OCI-LY1 (cell line): ENCODE data around the gene GNB1L.

ENCODE experiments used
- H2AFZ ChIP-seq: fragments of 200-600 bp; sonication (generic), shearing (Covaris generic); 2 replicates; pipeline ENCODE4 v1.6.0; 2014; ENCODE audit warnings: antibody characterized with exemption, mild to moderate bottlenecking, low read length
- H3F3A ChIP-seq: fragments of 200-600 bp; sonication (generic), shearing (Covaris generic); 2 replicates; pipeline ENCODE4 v1.6.0; 2014; ENCODE audit warnings: mild to moderate bottlenecking, antibody characterized with exemption, low read length, moderate library complexity; ENCODE audit not compliant: insufficient read depth
- H3K27ac ChIP-seq: fragments of 200-600 bp; sonication (generic); 2 replicates; pipeline ENCODE4 v1.5.1; 2014; ENCODE audit warnings: low read length, mixed run types, mild to moderate bottlenecking, low read depth; ENCODE audit not compliant: poor library complexity, severe bottlenecking
- H3K27me3 ChIP-seq: fragments of 200-600 bp; sonication (generic); 2 replicates; pipeline ENCODE4 v1.6.0; 2014; ENCODE audit warnings: antibody characterized with exemption, mild to moderate bottlenecking, low read length, moderate library complexity; ENCODE audit not compliant: insufficient read depth
- H3K36me3 ChIP-seq: fragments of 200-600 bp; sonication (generic); 2 replicates; pipeline ENCODE4 v1.6.1; 2014; ENCODE audit warnings: mild to moderate bottlenecking, antibody characterized with exemption, low read length, moderate library complexity, mixed read lengths; ENCODE audit not compliant: insufficient read depth
- H3K4me1 ChIP-seq: fragments of 200-600 bp; sonication (generic); 2 replicates; pipeline ENCODE4 v1.5.1; 2014; ENCODE audit warnings: mild to moderate bottlenecking, low read length, moderate library complexity; ENCODE audit not compliant: insufficient read depth, severe bottlenecking
- H3K4me2 ChIP-seq: fragments of 200-600 bp; sonication (generic), shearing (Covaris generic); 2 replicates; pipeline ENCODE4 v1.6.1; 2014; ENCODE audit warnings: low read length
- H3K4me3 ChIP-seq: fragments of 200-600 bp; sonication (generic); 2 replicates; pipeline ENCODE4 v1.5.1; 2014; ENCODE audit warnings: low read length, low read depth, mild to moderate bottlenecking, mixed read lengths; ENCODE audit not compliant: poor library complexity, severe bottlenecking
- H3K79me2 ChIP-seq: fragments of 200-600 bp; shearing (Covaris generic); 2 replicates; pipeline ENCODE4 v1.6.1; 2016; ENCODE audit warnings: mixed run types, low read length, mixed read lengths; ENCODE audit not compliant: insufficient read depth
- H3K9ac ChIP-seq: fragments of 200-600 bp; sonication (generic), shearing (Covaris generic); 2 replicates; pipeline ENCODE4 v1.6.1; 2014; ENCODE audit warnings: mild to moderate bottlenecking, low read length, mixed read lengths
- H3K9me2 ChIP-seq: fragments of 200-600 bp; sonication (generic), shearing (Covaris generic); 2 replicates; pipeline ENCODE4 v1.6.1; 2014; ENCODE audit warnings: low read depth, mild to moderate bottlenecking, low read length, mixed read lengths
- H3K9me3 ChIP-seq: fragments of 200-600 bp; shearing (Covaris generic); 2 replicates; pipeline ENCODE4 v1.6.1; 2014; ENCODE audit warnings: low read length, mixed read lengths
- H4K20me1 ChIP-seq: fragments of 200-600 bp; sonication (generic), shearing (Covaris generic); 2 replicates; pipeline ENCODE4 v1.6.0; 2016; ENCODE audit warnings: mild to moderate bottlenecking, low read length; ENCODE audit not compliant: insufficient read depth
- CTCF ChIP-seq: fragments of 200-600 bp; sonication (generic), shearing (Covaris generic); IDR thresholded peaks from 2 replicates; pipeline ENCODE4 v1.5.1; 2017; ENCODE audit warnings: mild to moderate bottlenecking, antibody characterized with exemption, low read length, moderate library complexity, mixed read lengths
- EZH2 ChIP-seq: fragments of 200-600 bp; sonication (generic), shearing (Covaris generic); IDR thresholded peaks from 2 replicates; pipeline ENCODE4 v1.8.0; 2017; ENCODE audit warnings: borderline replicate concordance, mixed run types, mild to moderate bottlenecking, antibody characterized with exemption, low read length, moderate library complexity, mixed read lengths

The GNB1L gene

DNA sequence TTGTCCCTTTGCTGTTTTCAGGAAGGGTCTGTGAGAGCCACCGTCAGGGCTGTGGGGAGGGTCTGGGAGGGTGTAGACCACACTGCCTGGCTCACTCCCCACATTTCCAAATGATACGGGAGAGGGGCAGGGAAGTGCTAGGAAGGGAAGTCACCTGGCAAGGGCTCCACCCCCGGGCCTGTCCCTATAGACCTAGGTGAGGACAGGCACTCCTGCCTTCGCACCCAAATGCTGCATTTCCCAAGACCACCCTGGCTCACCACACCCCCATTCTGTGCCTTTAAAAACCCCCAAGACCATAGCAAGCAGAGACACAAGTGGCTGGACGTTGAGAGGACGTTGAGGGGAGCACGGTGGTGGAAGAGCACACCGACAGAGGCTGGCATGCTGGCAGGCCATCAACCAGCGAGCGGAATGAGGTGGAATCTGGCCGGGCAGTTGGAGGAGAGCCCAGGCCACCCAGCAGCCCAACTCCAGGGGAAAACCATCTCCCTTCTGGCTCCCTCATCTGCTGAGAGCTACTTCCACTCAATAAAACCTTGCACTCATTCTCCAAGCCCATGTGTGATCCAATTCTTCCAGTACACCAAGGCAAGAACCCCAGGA is 45.7 kb downstream of the GNB1L start:
- Histone ChIP-seq H3K27me3 (no peaks in the 10 kb centered on the region), H3K4me2 (no peak overlapping the region), H3K4me1 (no peaks in the 10 kb centered on the region), H3K36me3 (no peaks in the 10 kb centered on the region), H3K9me2 (no peaks in the 10 kb centered on the region), H3K79me2 (no peaks in the 10 kb centered on the region), H3K4me3 (no peak overlapping the region), H3K9ac (no peak overlapping the region), H3F3A (no peaks in the 10 kb centered on the region), H3K27ac (no peak overlapping the region), H3K9me3 (no peaks in the 10 kb centered on the region), H2AFZ (no peak overlapping the region), H4K20me1 (no peaks in the 10 kb centered on the region)
- TF ChIP-seq CTCF, result no peak
- TF ChIP-seq EZH2, result no peak

DNA sequence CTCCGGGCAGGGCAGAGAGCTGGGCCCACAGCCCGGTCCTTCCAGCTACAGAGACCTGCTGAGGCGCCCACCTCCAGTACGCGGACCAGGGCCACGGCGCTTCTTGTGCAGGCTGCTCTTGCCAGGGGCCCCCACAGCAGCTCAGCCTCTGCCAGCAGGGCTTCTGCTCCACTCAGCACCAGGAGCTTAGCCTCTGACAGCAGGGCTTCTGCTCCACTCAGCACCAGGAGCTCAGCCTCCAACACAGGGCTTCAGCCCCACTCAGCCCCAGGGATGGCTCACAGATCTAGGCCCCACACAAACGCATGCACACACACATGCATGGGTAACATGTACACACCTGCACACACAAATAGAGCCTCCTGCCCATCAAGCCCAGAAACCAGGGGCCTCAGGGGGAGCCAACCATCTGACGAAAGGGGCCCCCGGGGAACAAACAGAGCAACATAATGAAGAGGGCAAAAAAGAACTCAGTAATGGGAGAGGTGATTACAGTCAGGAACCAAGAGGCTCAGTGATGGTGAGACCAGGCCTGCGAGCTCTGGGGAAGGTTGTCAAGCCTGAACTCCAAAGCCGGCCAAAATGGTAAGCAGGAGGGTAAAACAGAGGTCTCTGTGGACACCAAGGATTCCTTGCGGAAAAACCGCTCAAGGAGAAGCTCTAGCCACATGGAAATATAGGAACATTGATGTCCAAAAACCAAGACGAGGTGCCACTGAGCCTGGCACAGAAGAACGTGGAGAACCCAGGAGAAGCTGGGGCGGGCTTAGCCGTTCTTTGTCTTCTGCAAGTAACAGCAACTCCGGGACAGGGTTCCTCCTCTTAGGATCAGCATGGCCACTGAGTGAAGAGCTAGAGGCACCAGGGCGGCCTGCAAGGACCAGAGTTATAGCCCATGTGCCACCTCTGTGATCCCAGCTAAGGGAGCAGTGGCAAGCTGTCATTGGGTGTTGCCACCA is 46.5 kb downstream of the GNB1L start:
- Histone ChIP-seq H3K36me3 (no peaks in the 10 kb centered on the region), H3K9me2 (no peaks in the 10 kb centered on the region), H3K9me3 (no peaks in the 10 kb centered on the region), H3K9ac (no peak overlapping the region), H3K4me2 (no peak overlapping the region), H3K79me2 (no peaks in the 10 kb centered on the region), H3K27me3 (no peaks in the 10 kb centered on the region), H3K4me1 (no peaks in the 10 kb centered on the region), H3F3A (no peaks in the 10 kb centered on the region), H3K27ac (no peak overlapping the region), H2AFZ (no peak overlapping the region), H4K20me1 (no peaks in the 10 kb centered on the region), H3K4me3 (no peak overlapping the region)
- TF ChIP-seq EZH2 (no peak), CTCF (no peak)

GRCh38 chr22:19807161-19807913 is 47.3 kb downstream of the GNB1L start:
- no peak overlapping the region for H2AFZ ChIP-seq
- no peak overlapping the region for H3K4me3 ChIP-seq
- no peaks in the 10 kb centered on the region for H3F3A ChIP-seq
- no peak overlapping the region for H3K27ac ChIP-seq
- no peaks in the 10 kb centered on the region for H3K36me3 ChIP-seq
- TF ChIP-seq EZH2 (no peak), CTCF (no peak)
- H4K20me1 ChIP-seq, result no peaks in the 10 kb centered on the region
- H3K9me3 ChIP-seq, result no peaks in the 10 kb centered on the region
- H3K9ac ChIP-seq, result no peak overlapping the region
- no peak overlapping the region for H3K4me2 ChIP-seq
- H3K4me1 ChIP-seq, result no peaks in the 10 kb centered on the region
- no peaks in the 10 kb centered on the region for H3K27me3 ChIP-seq
- H3K9me2 ChIP-seq, result no peaks in the 10 kb centered on the region
- no peaks in the 10 kb centered on the region for H3K79me2 ChIP-seq
